Measurements from ENCODE around the gene SHROOM2. TPM values are rescaled to one million over a fixed set of nuclear protein-coding genes. Genes with fewer than 3 reads are reported as not detected.

SHROOM2 gene
- total and polyA plus RNA-seq, 9 of the 15 experiments (the other 6 are each of a cell fraction or from before 2014, with no cell fraction given): not detected

DNA sequence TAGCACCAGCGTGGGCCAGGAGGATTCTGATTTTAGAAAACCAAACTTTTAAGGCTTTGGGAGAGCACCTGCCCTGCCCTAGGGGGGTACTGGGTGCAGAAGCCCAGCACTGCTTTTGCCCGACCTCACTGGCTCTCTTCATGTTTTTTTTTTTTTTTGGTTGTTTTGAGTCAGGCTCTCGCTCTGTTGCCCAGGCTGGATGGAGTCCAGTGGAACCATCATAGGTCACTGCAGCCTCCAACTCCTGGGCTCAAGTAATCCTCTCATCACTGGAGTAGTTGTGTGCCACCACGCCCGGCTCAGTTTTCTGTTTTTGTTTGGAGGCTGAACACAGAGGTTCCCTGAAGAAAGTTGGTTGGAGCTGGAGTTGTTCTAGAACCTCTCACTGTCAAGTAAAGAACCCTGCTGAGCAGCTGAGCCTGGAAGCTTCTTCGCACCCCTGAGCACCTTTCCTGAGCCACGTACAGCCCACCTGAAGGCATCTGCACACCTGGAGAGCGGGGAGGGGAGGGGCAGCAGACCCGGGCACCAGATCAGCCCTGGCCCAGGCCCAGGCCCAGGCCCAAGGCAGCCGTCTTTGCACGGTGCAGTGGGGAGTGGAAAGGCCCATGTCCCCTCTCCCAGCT lies 49.5 kb downstream of the SHROOM2 start (continued):
- TF ChIP-seq, protein P1, sequence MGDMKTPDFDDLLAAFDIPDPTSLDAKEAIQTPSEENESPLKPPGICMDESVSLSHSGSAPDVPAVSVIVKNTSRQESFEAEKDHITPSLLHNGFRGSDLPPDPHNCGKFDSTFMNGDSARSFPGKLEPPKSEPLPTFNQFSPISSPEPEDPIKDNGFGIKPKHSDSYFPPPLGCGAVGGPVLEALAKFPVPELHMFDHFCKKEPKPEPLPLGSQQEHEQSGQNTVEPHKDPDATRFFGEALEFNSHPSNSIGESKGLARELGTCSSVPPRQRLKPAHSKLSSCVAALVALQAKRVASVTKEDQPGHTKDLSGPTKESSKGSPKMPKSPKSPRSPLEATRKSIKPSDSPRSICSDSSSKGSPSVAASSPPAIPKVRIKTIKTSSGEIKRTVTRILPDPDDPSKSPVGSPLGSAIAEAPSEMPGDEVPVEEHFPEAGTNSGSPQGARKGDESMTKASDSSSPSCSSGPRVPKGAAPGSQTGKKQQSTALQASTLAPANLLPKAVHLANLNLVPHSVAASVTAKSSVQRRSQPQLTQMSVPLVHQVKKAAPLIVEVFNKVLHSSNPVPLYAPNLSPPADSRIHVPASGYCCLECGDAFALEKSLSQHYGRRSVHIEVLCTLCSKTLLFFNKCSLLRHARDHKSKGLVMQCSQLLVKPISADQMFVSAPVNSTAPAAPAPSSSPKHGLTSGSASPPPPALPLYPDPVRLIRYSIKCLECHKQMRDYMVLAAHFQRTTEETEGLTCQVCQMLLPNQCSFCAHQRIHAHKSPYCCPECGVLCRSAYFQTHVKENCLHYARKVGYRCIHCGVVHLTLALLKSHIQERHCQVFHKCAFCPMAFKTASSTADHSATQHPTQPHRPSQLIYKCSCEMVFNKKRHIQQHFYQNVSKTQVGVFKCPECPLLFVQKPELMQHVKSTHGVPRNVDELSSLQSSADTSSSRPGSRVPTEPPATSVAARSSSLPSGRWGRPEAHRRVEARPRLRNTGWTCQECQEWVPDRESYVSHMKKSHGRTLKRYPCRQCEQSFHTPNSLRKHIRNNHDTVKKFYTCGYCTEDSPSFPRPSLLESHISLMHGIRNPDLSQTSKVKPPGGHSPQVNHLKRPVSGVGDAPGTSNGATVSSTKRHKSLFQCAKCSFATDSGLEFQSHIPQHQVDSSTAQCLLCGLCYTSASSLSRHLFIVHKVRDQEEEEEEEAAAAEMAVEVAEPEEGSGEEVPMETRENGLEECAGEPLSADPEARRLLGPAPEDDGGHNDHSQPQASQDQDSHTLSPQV (IDR thresholded peaks at IDR 0.05): no peak
- TF ChIP-seq, protein P2, sequence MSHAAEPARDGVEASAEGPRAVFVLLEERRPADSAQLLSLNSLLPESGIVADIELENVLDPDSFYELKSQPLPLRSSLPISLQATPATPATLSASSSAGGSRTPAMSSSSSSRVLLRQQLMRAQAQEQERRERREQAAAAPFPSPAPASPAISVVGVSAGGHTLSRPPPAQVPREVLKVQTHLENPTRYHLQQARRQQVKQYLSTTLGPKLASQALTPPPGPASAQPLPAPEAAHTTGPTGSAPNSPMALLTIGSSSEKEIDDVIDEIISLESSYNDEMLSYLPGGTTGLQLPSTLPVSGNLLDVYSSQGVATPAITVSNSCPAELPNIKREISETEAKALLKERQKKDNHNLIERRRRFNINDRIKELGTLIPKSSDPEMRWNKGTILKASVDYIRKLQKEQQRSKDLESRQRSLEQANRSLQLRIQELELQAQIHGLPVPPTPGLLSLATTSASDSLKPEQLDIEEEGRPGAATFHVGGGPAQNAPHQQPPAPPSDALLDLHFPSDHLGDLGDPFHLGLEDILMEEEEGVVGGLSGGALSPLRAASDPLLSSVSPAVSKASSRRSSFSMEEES (CRISPR knock-in tag; IDR thresholded peaks at IDR 0.05): no peak
- TF ChIP-seq SREBF1 (IDR thresholded peaks at IDR 0.05; ENCODE audit: borderline replicate concordance, low read depth, low read length): no peak
- no peak for TF ChIP-seq ZNF79 (CRISPR knock-in tag; IDR thresholded peaks at IDR 0.05; ENCODE audit: low read depth)
- no peak for TF ChIP-seq ILF3 (IDR thresholded peaks at IDR 0.05; ENCODE audit: borderline replicate concordance)
- no peak for TF ChIP-seq RAD51 (IDR thresholded peaks at IDR 0.05; ENCODE audit: borderline replicate concordance, low read depth)
- no peak for TF ChIP-seq ZNF76 (CRISPR knock-in tag; IDR thresholded peaks at IDR 0.05; ENCODE audit: borderline replicate concordance)
